Stimulated activated effector memory CD8-positive, alpha-beta T cell treated with anti-CD3 and anti-CD28 coated beads, Interleukin-12 subunit alpha, Interleukin-12 subunit beta, amount 100 ng/mL, for 72 hours (primary cell): ENCODE results near the gene NUP188.
A peak's percentile ranks its signal among the peaks of the same experiment; 100 is the strongest.
"Not testable (repeated sequence)": the region's sequence is repeated elsewhere in the genome, so short reads cannot be mapped to it uniquely, and the experiment has no call there.

ENCODE experiments used
- ATAC-seq: fragments of 150-1000 bp; cut with Tn5 transposase; 2 replicates; pipeline ENCODE4 v1.10.0; 2021
- DNase-seq, 2 donors: peaks; one replicate each; pipeline ENCODE4 v3.0.0; 2021 to 2022; ENCODE audit warnings: low spot score in 2 of 2
- H3K27ac Mint-ChIP-seq: one replicate; pipeline ENCODE4 v1.8.0; 2022; ENCODE audit warnings: mild to moderate bottlenecking, mixed read lengths
- H3K36me3 Mint-ChIP-seq: one replicate; pipeline ENCODE4 v1.8.0; 2022; ENCODE audit warnings: mild to moderate bottlenecking, mixed read lengths
- H3K4me1 Mint-ChIP-seq: one replicate; pipeline ENCODE4 v1.8.0; 2022; ENCODE audit warnings: mixed read lengths
- H3K4me3 Mint-ChIP-seq: one replicate; pipeline ENCODE4 v1.8.0; 2022; ENCODE audit warnings: mild to moderate bottlenecking, mixed read lengths
- H3K9me3 Mint-ChIP-seq: one replicate; pipeline ENCODE4 v1.8.0; 2022; ENCODE audit warnings: mixed read lengths

The NUP188 gene

GRCh38 chr9:128923493-128923883 is 24.0 kb upstream of the NUP188 start:
- Mint-ChIP-seq H3K9me3 (no peaks in the 10 kb centered on the region), H3K27ac (no peak overlapping the region), H3K36me3 (peaks cover 14% of the 10 kb centered on the region), H3K4me1 (peaks cover 18% of the 10 kb centered on the region), H3K4me3 (no peak overlapping the region)
- DNase-seq = no peak
- no peak for ATAC-seq

- DNase-seq (peak; percentile 36 to 68), ATAC-seq (peak; percentile 77)
- Mint-ChIP-seq H3K4me3 (no peak overlapping the region), H3K4me1 (peaks cover 13% of the 10 kb centered on the region), H3K36me3 (no peaks in the 10 kb centered on the region), H3K27ac (no peak overlapping the region), H3K9me3 (no peaks in the 10 kb centered on the region)
These were observed 19.6 kb upstream of the NUP188 start for GRCh38 chr9:128927731-128928411.

- ATAC-seq (no peak), DNase-seq (no peak)
- Mint-ChIP-seq H3K4me3 (no peak overlapping the region), H3K4me1 (peaks cover 13% of the 10 kb centered on the region), H3K36me3 (no peaks in the 10 kb centered on the region), H3K9me3 (no peaks in the 10 kb centered on the region), H3K27ac (no peak overlapping the region)
These were observed 18.9 kb upstream of the NUP188 start for GRCh38 chr9:128928624-128929023.

GRCh38 chr9:128929560-128929959 is 17.9 kb upstream of the NUP188 start:
- no peak overlapping the region for H3K27ac Mint-ChIP-seq
- no peaks in the 10 kb centered on the region for H3K9me3 Mint-ChIP-seq
- ATAC-seq = no peak
- H3K36me3 Mint-ChIP-seq = no peaks in the 10 kb centered on the region
- no peak for DNase-seq
- H3K4me3 Mint-ChIP-seq = no peak overlapping the region
- H3K4me1 Mint-ChIP-seq = peaks cover 13% of the 10 kb centered on the region

- Mint-ChIP-seq H3K27ac (no peak overlapping the region), H3K36me3 (no peaks in the 10 kb centered on the region), H3K4me1 (no peaks in the 10 kb centered on the region), H3K9me3 (no peaks in the 10 kb centered on the region), H3K4me3 (no peak overlapping the region)
- no peak for ATAC-seq
- DNase-seq = no peak
These were observed 13.8 kb upstream of the NUP188 start for GRCh38 chr9:128933731-128934130.

- Mint-ChIP-seq H3K4me1 (no peaks in the 10 kb centered on the region), H3K36me3 (no peaks in the 10 kb centered on the region), H3K9me3 (no peaks in the 10 kb centered on the region), H3K27ac (no peak overlapping the region), H3K4me3 (no peak overlapping the region)
- ATAC-seq (no peak), DNase-seq (no peak)
These were observed 11.2 kb upstream of the NUP188 start for GRCh38 chr9:128936171-128936865.

GRCh38 chr9:128937310-128938165 is 10.0 kb upstream of the NUP188 start:
- H3K9me3 Mint-ChIP-seq = no peaks in the 10 kb centered on the region
- ATAC-seq = no peak

GRCh38 chr9:128940271-128940921 is 7.1 kb upstream of the NUP188 start:
- Mint-ChIP-seq H3K36me3 (no peaks in the 10 kb centered on the region), H3K4me3 (no peak overlapping the region), H3K27ac (peak overlapping the region; percentile 58), H3K9me3 (no peaks in the 10 kb centered on the region), H3K4me1 (no peaks in the 10 kb centered on the region)
- no peak for DNase-seq
- no peak for ATAC-seq

More at GRCh38 chr9:128937310-128938165, 10.0 kb upstream of the NUP188 start:
- Mint-ChIP-seq H3K4me1 (no peaks in the 10 kb centered on the region), H3K36me3 (no peaks in the 10 kb centered on the region), H3K4me3 (no peak overlapping the region), H3K27ac (no peak overlapping the region)
- DNase-seq = no peak

- no peak for DNase-seq
- H3K9me3 Mint-ChIP-seq = no peaks in the 10 kb centered on the region
- H3K4me3 Mint-ChIP-seq = no peak overlapping the region
- H3K4me1 Mint-ChIP-seq = peaks cover 7% of the 10 kb centered on the region
- peak overlapping the region; percentile 58 for H3K27ac Mint-ChIP-seq
- ATAC-seq = no peak
- H3K36me3 Mint-ChIP-seq = peaks cover under 1% of the 10 kb centered on the region
These were observed 6.3 kb upstream of the NUP188 start for GRCh38 chr9:128940946-128941755.

GRCh38 chr9:128943832-128944620 is 3.5 kb upstream of the NUP188 start:
- no peaks in the 10 kb centered on the region for H3K9me3 Mint-ChIP-seq
- H3K4me3 Mint-ChIP-seq = no peak overlapping the region
- ATAC-seq (no peak), DNase-seq (no peak)
- H3K36me3 Mint-ChIP-seq = peaks cover 28% of the 10 kb centered on the region
- H3K4me1 Mint-ChIP-seq = peaks cover 22% of the 10 kb centered on the region
- H3K27ac Mint-ChIP-seq = peak overlapping the region; percentile 43

GRCh38 chr9:128944966-128945365 is 2.5 kb upstream of the NUP188 start:
- Mint-ChIP-seq H3K4me1 (peaks cover 22% of the 10 kb centered on the region), H3K27ac (peak overlapping the region; percentile 43), H3K36me3 (peaks cover 38% of the 10 kb centered on the region)
- not testable (repeated sequence) for ATAC-seq, H3K9me3 Mint-ChIP-seq, H3K4me3 Mint-ChIP-seq, DNase-seq

- ATAC-seq (no peak), DNase-seq (no peak)
- Mint-ChIP-seq H3K4me1 (peaks cover 22% of the 10 kb centered on the region), H3K4me3 (peak overlapping the region; percentile 96), H3K27ac (peak overlapping the region; percentile 98), H3K9me3 (no peaks in the 10 kb centered on the region), H3K36me3 (peaks cover 48% of the 10 kb centered on the region)
These were observed 1.5 kb upstream of the NUP188 start for GRCh38 chr9:128945798-128946501.

- no peak for DNase-seq
- Mint-ChIP-seq H3K4me3 (peak overlapping the region; percentile 96), H3K27ac (peak overlapping the region; percentile 98), H3K4me1 (peaks cover 22% of the 10 kb centered on the region), H3K9me3 (no peaks in the 10 kb centered on the region), H3K36me3 (peaks cover 55% of the 10 kb centered on the region)
- ATAC-seq = peak; percentile 32
These were observed 775 bp upstream of the NUP188 start for GRCh38 chr9:128946571-128947276.
